ENCODE measurements around the gene TJP1.

DNA sequence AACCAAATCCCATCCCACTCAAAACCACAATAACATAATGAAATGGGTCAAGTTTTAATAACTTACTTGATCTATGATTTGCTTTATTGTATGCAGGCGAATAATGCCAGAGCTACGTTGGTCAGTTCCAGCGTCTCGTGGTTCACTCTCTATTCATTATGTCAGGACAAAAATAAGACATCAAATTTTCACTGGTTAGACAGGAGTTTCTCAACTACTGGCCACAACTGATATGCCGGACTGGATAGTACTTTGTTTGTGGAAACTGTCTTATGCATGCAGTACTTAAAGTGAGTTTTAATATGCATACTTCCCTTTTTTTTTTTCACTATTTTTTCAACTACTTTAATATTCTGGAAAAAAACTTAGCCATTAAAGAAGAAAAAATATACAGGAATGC, 94.4 kb downstream of the TJP1 start:
- no peak for TF ChIP-seq NR2C2 (CRISPR knock-in tag; IDR thresholded peaks at IDR 0.05)
- TF ChIP-seq, protein P1, sequence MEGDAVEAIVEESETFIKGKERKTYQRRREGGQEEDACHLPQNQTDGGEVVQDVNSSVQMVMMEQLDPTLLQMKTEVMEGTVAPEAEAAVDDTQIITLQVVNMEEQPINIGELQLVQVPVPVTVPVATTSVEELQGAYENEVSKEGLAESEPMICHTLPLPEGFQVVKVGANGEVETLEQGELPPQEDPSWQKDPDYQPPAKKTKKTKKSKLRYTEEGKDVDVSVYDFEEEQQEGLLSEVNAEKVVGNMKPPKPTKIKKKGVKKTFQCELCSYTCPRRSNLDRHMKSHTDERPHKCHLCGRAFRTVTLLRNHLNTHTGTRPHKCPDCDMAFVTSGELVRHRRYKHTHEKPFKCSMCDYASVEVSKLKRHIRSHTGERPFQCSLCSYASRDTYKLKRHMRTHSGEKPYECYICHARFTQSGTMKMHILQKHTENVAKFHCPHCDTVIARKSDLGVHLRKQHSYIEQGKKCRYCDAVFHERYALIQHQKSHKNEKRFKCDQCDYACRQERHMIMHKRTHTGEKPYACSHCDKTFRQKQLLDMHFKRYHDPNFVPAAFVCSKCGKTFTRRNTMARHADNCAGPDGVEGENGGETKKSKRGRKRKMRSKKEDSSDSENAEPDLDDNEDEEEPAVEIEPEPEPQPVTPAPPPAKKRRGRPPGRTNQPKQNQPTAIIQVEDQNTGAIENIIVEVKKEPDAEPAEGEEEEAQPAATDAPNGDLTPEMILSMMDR (IDR thresholded peaks at IDR 0.05): no peak
- TF ChIP-seq NFATC4 (CRISPR knock-in tag; IDR thresholded peaks at IDR 0.05): no peak
- TF ChIP-seq, protein P2, sequence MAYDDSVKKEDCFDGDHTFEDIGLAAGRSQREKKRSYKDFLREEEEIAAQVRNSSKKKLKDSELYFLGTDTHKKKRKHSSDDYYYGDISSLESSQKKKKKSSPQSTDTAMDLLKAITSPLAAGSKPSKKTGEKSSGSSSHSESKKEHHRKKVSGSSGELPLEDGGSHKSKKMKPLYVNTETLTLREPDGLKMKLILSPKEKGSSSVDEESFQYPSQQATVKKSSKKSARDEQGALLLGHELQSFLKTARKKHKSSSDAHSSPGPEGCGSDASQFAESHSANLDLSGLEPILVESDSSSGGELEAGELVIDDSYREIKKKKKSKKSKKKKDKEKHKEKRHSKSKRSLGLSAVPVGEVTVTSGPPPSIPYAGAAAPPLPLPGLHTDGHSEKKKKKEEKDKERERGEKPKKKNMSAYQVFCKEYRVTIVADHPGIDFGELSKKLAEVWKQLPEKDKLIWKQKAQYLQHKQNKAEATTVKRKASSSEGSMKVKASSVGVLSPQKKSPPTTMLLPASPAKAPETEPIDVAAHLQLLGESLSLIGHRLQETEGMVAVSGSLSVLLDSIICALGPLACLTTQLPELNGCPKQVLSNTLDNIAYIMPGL (CRISPR knock-in tag; IDR thresholded peaks at IDR 0.05): no peak
- TF ChIP-seq, protein P3, sequence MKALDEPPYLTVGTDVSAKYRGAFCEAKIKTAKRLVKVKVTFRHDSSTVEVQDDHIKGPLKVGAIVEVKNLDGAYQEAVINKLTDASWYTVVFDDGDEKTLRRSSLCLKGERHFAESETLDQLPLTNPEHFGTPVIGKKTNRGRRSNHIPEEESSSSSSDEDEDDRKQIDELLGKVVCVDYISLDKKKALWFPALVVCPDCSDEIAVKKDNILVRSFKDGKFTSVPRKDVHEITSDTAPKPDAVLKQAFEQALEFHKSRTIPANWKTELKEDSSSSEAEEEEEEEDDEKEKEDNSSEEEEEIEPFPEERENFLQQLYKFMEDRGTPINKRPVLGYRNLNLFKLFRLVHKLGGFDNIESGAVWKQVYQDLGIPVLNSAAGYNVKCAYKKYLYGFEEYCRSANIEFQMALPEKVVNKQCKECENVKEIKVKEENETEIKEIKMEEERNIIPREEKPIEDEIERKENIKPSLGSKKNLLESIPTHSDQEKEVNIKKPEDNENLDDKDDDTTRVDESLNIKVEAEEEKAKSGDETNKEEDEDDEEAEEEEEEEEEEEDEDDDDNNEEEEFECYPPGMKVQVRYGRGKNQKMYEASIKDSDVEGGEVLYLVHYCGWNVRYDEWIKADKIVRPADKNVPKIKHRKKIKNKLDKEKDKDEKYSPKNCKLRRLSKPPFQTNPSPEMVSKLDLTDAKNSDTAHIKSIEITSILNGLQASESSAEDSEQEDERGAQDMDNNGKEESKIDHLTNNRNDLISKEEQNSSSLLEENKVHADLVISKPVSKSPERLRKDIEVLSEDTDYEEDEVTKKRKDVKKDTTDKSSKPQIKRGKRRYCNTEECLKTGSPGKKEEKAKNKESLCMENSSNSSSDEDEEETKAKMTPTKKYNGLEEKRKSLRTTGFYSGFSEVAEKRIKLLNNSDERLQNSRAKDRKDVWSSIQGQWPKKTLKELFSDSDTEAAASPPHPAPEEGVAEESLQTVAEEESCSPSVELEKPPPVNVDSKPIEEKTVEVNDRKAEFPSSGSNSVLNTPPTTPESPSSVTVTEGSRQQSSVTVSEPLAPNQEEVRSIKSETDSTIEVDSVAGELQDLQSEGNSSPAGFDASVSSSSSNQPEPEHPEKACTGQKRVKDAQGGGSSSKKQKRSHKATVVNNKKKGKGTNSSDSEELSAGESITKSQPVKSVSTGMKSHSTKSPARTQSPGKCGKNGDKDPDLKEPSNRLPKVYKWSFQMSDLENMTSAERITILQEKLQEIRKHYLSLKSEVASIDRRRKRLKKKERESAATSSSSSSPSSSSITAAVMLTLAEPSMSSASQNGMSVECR (CRISPR knock-in tag; IDR thresholded peaks at IDR 0.05; ENCODE audit: borderline replicate concordance): no peak
- TF ChIP-seq JUN (CRISPR knock-in tag; IDR thresholded peaks at IDR 0.05): no peak
- TF ChIP-seq GTF2I (CRISPR knock-in tag; conservative IDR thresholded peaks at IDR 0.05): no peak
